Nephron progenitor cell (in vitro differentiated cells): ENCODE results near the gene HTR1A.

Experiments
- DNase-seq: peaks from one replicate; pipeline ENCODE4 v3.0.0; 2021
- H3K27ac Mint-ChIP-seq: 2 replicates; pipeline ENCODE4 v1.8.0; 2021; ENCODE audit warnings: mild to moderate bottlenecking, moderate library complexity, mixed read lengths
- H3K27me3 Mint-ChIP-seq: 2 replicates; pipeline ENCODE4 v1.8.0; 2021; ENCODE audit warnings: mild to moderate bottlenecking, low read depth, mixed read lengths; ENCODE audit not compliant: poor library complexity
- H3K36me3 Mint-ChIP-seq: 2 replicates; pipeline ENCODE4 v1.8.0; 2021; ENCODE audit warnings: low read depth, mixed read lengths
- H3K4me1 Mint-ChIP-seq: 2 replicates; pipeline ENCODE4 v1.8.0; 2021; ENCODE audit warnings: mixed read lengths
- H3K4me3 Mint-ChIP-seq: 2 replicates; pipeline ENCODE4 v1.8.0; 2021; ENCODE audit warnings: mild to moderate bottlenecking, moderate library complexity, mixed read lengths
- H3K9me3 Mint-ChIP-seq: 2 replicates; pipeline ENCODE4 v1.8.0; 2021; ENCODE audit warnings: mild to moderate bottlenecking, moderate library complexity, mixed read lengths
- CTCF ChIP-seq: fragments of 200-600 bp; sonication (generic); IDR thresholded peaks from 2 replicates; pipeline ENCODE4 v1.5.0; 2021; ENCODE audit warnings: antibody characterized with exemption

The HTR1A gene

GRCh38 chr5:63923914-63924313 is 38.3 kb downstream of the HTR1A start:
- H3K4me1 Mint-ChIP-seq = no peaks in the 10 kb centered on the region
- no peak overlapping the region for H3K27ac Mint-ChIP-seq
- TF ChIP-seq CTCF = no peak
- DNase-seq = no peak
- H3K4me3 Mint-ChIP-seq = no peak overlapping the region
- H3K27me3 Mint-ChIP-seq = peaks cover 4% of the 10 kb centered on the region
- no peaks in the 10 kb centered on the region for H3K9me3 Mint-ChIP-seq
- no peaks in the 10 kb centered on the region for H3K36me3 Mint-ChIP-seq

GRCh38 chr5:63919763-63920478 is 42.3 kb downstream of the HTR1A start:
- no peak overlapping the region for H3K27ac Mint-ChIP-seq
- no peaks in the 10 kb centered on the region for H3K9me3 Mint-ChIP-seq
- H3K4me1 Mint-ChIP-seq = no peaks in the 10 kb centered on the region
- no peaks in the 10 kb centered on the region for H3K36me3 Mint-ChIP-seq
- DNase-seq = no peak
- no peak for TF ChIP-seq CTCF
- peaks cover 4% of the 10 kb centered on the region for H3K27me3 Mint-ChIP-seq
- no peak overlapping the region for H3K4me3 Mint-ChIP-seq

GRCh38 chr5:63916786-63917185 is 45.5 kb downstream of the HTR1A start:
- H3K27ac Mint-ChIP-seq = no peak overlapping the region
- no peaks in the 10 kb centered on the region for H3K36me3 Mint-ChIP-seq
- peaks cover 3% of the 10 kb centered on the region for H3K27me3 Mint-ChIP-seq
- H3K4me1 Mint-ChIP-seq = no peaks in the 10 kb centered on the region
- TF ChIP-seq CTCF = no peak
- H3K4me3 Mint-ChIP-seq = no peak overlapping the region
- no peaks in the 10 kb centered on the region for H3K9me3 Mint-ChIP-seq
- no peak for DNase-seq

- Mint-ChIP-seq H3K4me3 (no peak overlapping the region), H3K27ac (no peak overlapping the region), H3K36me3 (no peaks in the 10 kb centered on the region), H3K27me3 (no peaks in the 10 kb centered on the region), H3K4me1 (no peaks in the 10 kb centered on the region), H3K9me3 (no peaks in the 10 kb centered on the region)
- no peak for TF ChIP-seq CTCF
- DNase-seq = no peak
These were observed 50.4 kb downstream of the HTR1A start for GRCh38 chr5:63911871-63912270.
